ENCODE results near the gene ZNF652.
"Not testable (repeated sequence)": the region's sequence is repeated elsewhere in the genome, so short reads cannot be mapped to it uniquely, and the experiment has no call there.

ZNF652 gene

GRCh38 chr17:49399995-49400394 is 37.9 kb upstream of the ZNF652 start:
- H3K27me3 ChIP-seq (ENCODE audit: insufficient read depth, low read length), result no peaks in the 10 kb centered on the region
- no peak overlapping the region for H3K9ac ChIP-seq (ENCODE audit: low read depth, low read length)
- no peak overlapping the region for H3K4me3 ChIP-seq (ENCODE audit: low read length)
- no peaks in the 10 kb centered on the region for H3K9me3 ChIP-seq (ENCODE audit: insufficient read depth, low read depth, low read length)
- H3K36me3 ChIP-seq (ENCODE audit: insufficient read depth, low read length), result peaks cover 24% of the 10 kb centered on the region
- no peak overlapping the region for H3K27ac ChIP-seq (ENCODE audit: low read depth, low read length)
- H3K4me1 ChIP-seq (ENCODE audit: insufficient read depth, low read length), result no peaks in the 10 kb centered on the region
- WGBS, result 88% methylated on average over 3 of the region's 3 CpGs

- H3K4me1 ChIP-seq (ENCODE audit: insufficient read depth, low read length), result no peaks in the 10 kb centered on the region
- no peak overlapping the region for H3K4me3 ChIP-seq (ENCODE audit: low read length)
- H3K27ac ChIP-seq (ENCODE audit: low read depth, low read length), result no peak overlapping the region
- no peaks in the 10 kb centered on the region for H3K9me3 ChIP-seq (ENCODE audit: insufficient read depth, low read depth, low read length)
- 89% methylated on average over 4 of the region's 4 CpGs for WGBS
- no peak overlapping the region for H3K9ac ChIP-seq (ENCODE audit: low read depth, low read length)
- H3K27me3 ChIP-seq (ENCODE audit: insufficient read depth, low read length), result no peaks in the 10 kb centered on the region
- H3K36me3 ChIP-seq (ENCODE audit: insufficient read depth, low read length), result peaks cover under 1% of the 10 kb centered on the region; the same call in 1 of the 2 replicates
Measured at GRCh38 chr17:49397586-49397985, 35.5 kb upstream of the ZNF652 start.

- Histone ChIP-seq H3K9ac (ENCODE audit: low read depth, low read length) (no peak overlapping the region), H3K9me3 (ENCODE audit: insufficient read depth, low read depth, low read length) (no peaks in the 10 kb centered on the region), H3K27ac (ENCODE audit: low read depth, low read length) (no peak overlapping the region), H3K4me1 (ENCODE audit: insufficient read depth, low read length) (no peaks in the 10 kb centered on the region), H3K36me3 (ENCODE audit: insufficient read depth, low read length) (no peaks in the 10 kb centered on the region), H3K27me3 (ENCODE audit: insufficient read depth, low read length) (no peaks in the 10 kb centered on the region), H3K4me3 (ENCODE audit: low read length) (no peak overlapping the region)
- WGBS, result 86% methylated on average over 8 of the region's 8 CpGs
Measured at GRCh38 chr17:49393491-49394255, 31.6 kb upstream of the ZNF652 start.

GRCh38 chr17:49390548-49391324 is 28.7 kb upstream of the ZNF652 start:
- Histone ChIP-seq H3K4me1 (ENCODE audit: insufficient read depth, low read length) (no peaks in the 10 kb centered on the region), H3K9ac (ENCODE audit: low read depth, low read length) (no peak overlapping the region), H3K27me3 (ENCODE audit: insufficient read depth, low read length) (no peaks in the 10 kb centered on the region), H3K36me3 (ENCODE audit: insufficient read depth, low read length) (no peaks in the 10 kb centered on the region), H3K9me3 (ENCODE audit: insufficient read depth, low read depth, low read length) (no peaks in the 10 kb centered on the region), H3K27ac (ENCODE audit: low read depth, low read length) (no peak overlapping the region), H3K4me3 (ENCODE audit: low read length) (no peak overlapping the region)
- WGBS, result 86% methylated on average over 9 of the region's 9 CpGs

GRCh38 chr17:49389514-49390347 is 27.7 kb upstream of the ZNF652 start:
- not testable (repeated sequence) for H3K27me3 ChIP-seq (ENCODE audit: insufficient read depth, low read length); H3K36me3 ChIP-seq (ENCODE audit: insufficient read depth, low read length); H3K9me3 ChIP-seq (ENCODE audit: insufficient read depth, low read depth, low read length); H3K4me1 ChIP-seq (ENCODE audit: insufficient read depth, low read length); H3K9ac ChIP-seq (ENCODE audit: low read depth, low read length); H3K27ac ChIP-seq (ENCODE audit: low read depth, low read length); H3K4me3 ChIP-seq (ENCODE audit: low read length)
- 94% methylated on average over 12 of the region's 12 CpGs for WGBS

- no peaks in the 10 kb centered on the region for H3K4me1 ChIP-seq (ENCODE audit: insufficient read depth, low read length)
- H3K9ac ChIP-seq (ENCODE audit: low read depth, low read length), result no peak overlapping the region
- 91% methylated on average over 8 of the region's 8 CpGs for WGBS
Measured at GRCh38 chr17:49388692-49389513, 26.9 kb upstream of the ZNF652 start.

GRCh38 chr17:49388290-49388640 is 26.2 kb upstream of the ZNF652 start:
- no peaks in the 10 kb centered on the region for H3K27me3 ChIP-seq (ENCODE audit: insufficient read depth, low read length)
- no peaks in the 10 kb centered on the region for H3K9me3 ChIP-seq (ENCODE audit: insufficient read depth, low read depth, low read length)
- H3K4me3 ChIP-seq (ENCODE audit: low read length), result no peak overlapping the region
- H3K4me1 ChIP-seq (ENCODE audit: insufficient read depth, low read length), result no peaks in the 10 kb centered on the region
- no peaks in the 10 kb centered on the region for H3K36me3 ChIP-seq (ENCODE audit: insufficient read depth, low read length)
- no peak overlapping the region for H3K9ac ChIP-seq (ENCODE audit: low read depth, low read length)
- 91% methylated on average over 6 of the region's 6 CpGs for WGBS
- no peak overlapping the region for H3K27ac ChIP-seq (ENCODE audit: low read depth, low read length)

More at GRCh38 chr17:49388692-49389513, 26.9 kb upstream of the ZNF652 start:
- H3K9me3 ChIP-seq (ENCODE audit: insufficient read depth, low read depth, low read length), result no peaks in the 10 kb centered on the region
- no peak overlapping the region for H3K4me3 ChIP-seq (ENCODE audit: low read length)
- H3K27me3 ChIP-seq (ENCODE audit: insufficient read depth, low read length), result no peaks in the 10 kb centered on the region
- H3K36me3 ChIP-seq (ENCODE audit: insufficient read depth, low read length), result no peaks in the 10 kb centered on the region
- H3K27ac ChIP-seq (ENCODE audit: low read depth, low read length), result no peak overlapping the region

DNA sequence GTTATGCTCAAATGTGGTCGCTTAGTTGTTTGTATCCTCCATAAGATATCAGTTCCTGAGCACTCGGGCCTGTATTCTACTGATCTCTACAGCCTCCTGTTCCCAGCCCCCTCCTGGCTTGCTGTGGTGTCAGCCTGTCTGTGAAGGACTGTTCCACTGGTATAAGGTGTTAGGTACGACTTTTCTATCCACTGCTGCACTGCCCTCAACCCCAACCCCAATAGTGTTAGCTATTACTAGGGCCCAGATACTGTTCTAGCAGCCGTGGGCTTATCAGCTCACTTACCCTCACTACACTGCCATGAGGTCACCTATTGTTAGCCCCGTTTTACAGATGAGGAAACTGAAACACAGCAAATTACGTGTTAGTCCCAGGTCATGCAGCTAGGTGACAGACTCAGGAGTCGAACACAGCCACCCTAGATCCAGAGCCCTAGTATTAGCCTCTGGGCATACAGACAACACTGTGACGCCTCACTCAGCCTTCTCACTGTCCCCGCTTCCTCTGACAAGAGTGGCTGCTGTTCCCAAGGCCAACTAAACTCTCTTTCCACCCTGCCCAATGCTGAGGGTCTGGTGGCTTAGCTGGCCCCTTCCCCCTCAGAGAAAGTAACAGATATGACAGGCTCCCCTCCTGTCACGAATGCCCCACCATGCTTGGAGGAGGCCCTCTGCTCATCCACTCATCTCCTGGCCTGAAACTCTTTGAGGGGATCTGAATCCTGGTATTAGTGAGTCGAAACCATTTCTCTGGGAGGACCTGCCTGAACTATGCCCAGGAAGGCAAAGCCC is 25.6 kb upstream of the ZNF652 start:
- H3K9ac ChIP-seq (ENCODE audit: low read depth, low read length), result no peak overlapping the region
- H3K4me3 ChIP-seq (ENCODE audit: low read length), result no peak overlapping the region
- no peaks in the 10 kb centered on the region for H3K36me3 ChIP-seq (ENCODE audit: insufficient read depth, low read length)
- no peaks in the 10 kb centered on the region for H3K27me3 ChIP-seq (ENCODE audit: insufficient read depth, low read length)
- H3K27ac ChIP-seq (ENCODE audit: low read depth, low read length), result no peak overlapping the region
- no peaks in the 10 kb centered on the region for H3K4me1 ChIP-seq (ENCODE audit: insufficient read depth, low read length)
- WGBS, result 89% methylated on average over 11 of the region's 11 CpGs
- H3K9me3 ChIP-seq (ENCODE audit: insufficient read depth, low read depth, low read length), result no peaks in the 10 kb centered on the region

GRCh38 chr17:49386373-49386772 is 24.3 kb upstream of the ZNF652 start:
- H3K27me3 ChIP-seq (ENCODE audit: insufficient read depth, low read length), result no peaks in the 10 kb centered on the region

GRCh38 chr17:49384951-49385350 is 22.9 kb upstream of the ZNF652 start:
- Histone ChIP-seq H3K27me3 (ENCODE audit: insufficient read depth, low read length) (no peaks in the 10 kb centered on the region), H3K9me3 (ENCODE audit: insufficient read depth, low read depth, low read length) (no peaks in the 10 kb centered on the region), H3K9ac (ENCODE audit: low read depth, low read length) (no peak overlapping the region), H3K4me1 (ENCODE audit: insufficient read depth, low read length) (no peaks in the 10 kb centered on the region), H3K27ac (ENCODE audit: low read depth, low read length) (no peak overlapping the region), H3K4me3 (ENCODE audit: low read length) (no peak overlapping the region), H3K36me3 (ENCODE audit: insufficient read depth, low read length) (no peaks in the 10 kb centered on the region)
- WGBS, result 94% methylated on average over 3 of the region's 4 CpGs

More at GRCh38 chr17:49386373-49386772, 24.3 kb upstream of the ZNF652 start:
- Histone ChIP-seq H3K4me1 (ENCODE audit: insufficient read depth, low read length) (no peaks in the 10 kb centered on the region), H3K9ac (ENCODE audit: low read depth, low read length) (no peak overlapping the region), H3K36me3 (ENCODE audit: insufficient read depth, low read length) (no peaks in the 10 kb centered on the region), H3K4me3 (ENCODE audit: low read length) (no peak overlapping the region), H3K9me3 (ENCODE audit: insufficient read depth, low read depth, low read length) (no peaks in the 10 kb centered on the region), H3K27ac (ENCODE audit: low read depth, low read length) (no peak overlapping the region)
- 93% methylated on average over 9 of the region's 10 CpGs for WGBS

Data from HUES64 (cell line).